Measurements from ENCODE around the gene GPR3. TPM values are rescaled to one million over a fixed set of nuclear protein-coding genes. Genes with fewer than 3 reads are reported as not detected.

Gene GPR3
- total RNA-seq, 1 experiment from 2014 or later, result 4.4 TPM

DNA sequence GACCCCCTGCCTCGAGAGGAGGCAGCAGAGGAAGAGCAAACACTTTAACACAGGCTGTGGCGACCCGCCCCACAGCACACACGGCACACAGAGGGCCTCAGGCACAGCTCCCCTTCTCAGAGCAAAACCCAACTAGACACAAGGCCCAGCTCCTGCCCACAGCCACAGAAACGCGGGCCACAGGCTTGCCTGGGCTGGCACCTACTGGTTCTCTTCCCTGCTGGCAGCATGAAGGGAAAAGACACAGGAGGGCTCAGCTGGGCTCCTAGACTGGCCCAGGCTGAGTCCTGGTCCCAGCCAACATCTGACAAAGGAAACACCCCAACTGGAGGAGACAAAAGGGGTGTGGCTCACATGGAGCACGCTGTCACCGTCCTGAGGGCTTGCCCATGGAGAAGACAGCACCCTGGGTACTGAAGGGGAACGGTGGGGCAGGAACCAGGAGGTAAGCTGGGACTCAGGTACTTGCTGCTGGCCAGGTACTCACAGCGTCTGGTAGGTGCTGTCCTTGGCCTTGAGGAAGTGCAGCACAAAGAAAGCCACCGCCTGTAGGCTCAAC is 12.8 kb upstream of the GPR3 start:
- Histone ChIP-seq H4K5ac (ENCODE audit: insufficient read length, low read depth, low read length) (no peak overlapping the region), H3K4me1 (ENCODE audit: insufficient read depth, low read length) (no peaks in the 10 kb centered on the region; the same call in 1 of the 2 replicates), H4K20me1 (ENCODE audit: control insufficient read depth, insufficient read depth, insufficient read length) (no peaks in the 10 kb centered on the region), H2AK5ac (ENCODE audit: insufficient read length, low read length) (no peak overlapping the region), H2BK20ac (ENCODE audit: low read depth, low read length, poor library complexity, severe bottlenecking) (no peak overlapping the region), H3K9ac (ENCODE audit: extremely low read depth, insufficient read length, low read length) (no peak overlapping the region), H2BK120ac (ENCODE audit: low read depth, low read length, poor library complexity, severe bottlenecking) (no peak overlapping the region), H3K23me2 (ENCODE audit: insufficient read length, low read depth, low read length, poor library complexity, severe bottlenecking) (peaks cover 6% of the 10 kb centered on the region), H3K4me2 (ENCODE audit: insufficient read depth, insufficient read length, low read length) (no peak overlapping the region), H4K91ac (ENCODE audit: insufficient read length, low read depth, low read length) (no peak overlapping the region), H3K79me1 (ENCODE audit: insufficient read depth, low read depth, low read length, poor library complexity, severe bottlenecking) (no peaks in the 10 kb centered on the region), H3K56ac (ENCODE audit: insufficient read length, low read depth, low read length) (no peak overlapping the region), H2BK12ac (ENCODE audit: insufficient read length, low read depth, low read length) (no peak overlapping the region), H2AFZ (ENCODE audit: low read length) (no peak overlapping the region), H3T11ph (ENCODE audit: low read length) (no peak overlapping the region), H2BK15ac (ENCODE audit: low read depth, low read length) (no peak overlapping the region), H3K9me3 (ENCODE audit: control insufficient read depth, low read depth, low read length) (no peaks in the 10 kb centered on the region), H2BK5ac (ENCODE audit: insufficient read length, low read length) (no peak overlapping the region), H3K14ac (ENCODE audit: insufficient read depth, low read length) (no peak overlapping the region; the same call in 1 of the 2 replicates), H3K4ac (ENCODE audit: low read depth, low read length) (no peak overlapping the region), H3K27me3 (ENCODE audit: insufficient read depth, low read length) (no peaks in the 10 kb centered on the region), H3K27ac (ENCODE audit: insufficient read length, low read depth, low read length) (no peak overlapping the region), H4K8ac (replicated peaks; ENCODE audit: insufficient read length, low read depth, low read length) (no peak overlapping the region), H3K23ac (ENCODE audit: insufficient read length, low read depth, low read length) (no peak overlapping the region), H3K79me2 (ENCODE audit: insufficient read depth, low read length) (no peaks in the 10 kb centered on the region), H3K18ac (ENCODE audit: insufficient read length, low read depth, low read length) (no peak overlapping the region)
- no CpG with 5 or more reads among the region's 11 CpGs for WGBS (ENCODE audit: extremely low coverage, insufficient read length, low lambda C conversion rate)
- peaks cover 8 to 17% of the 10 kb centered on the region in 2 experiments for H3K4me1 Mint-ChIP-seq
- no peaks in the 10 kb centered on the region for H3K9me3 Mint-ChIP-seq
- no peak for DNase-seq
- no peak overlapping the region; a peak in 1 of 7 replicates for H3K27ac Mint-ChIP-seq
- H3K27me3 Mint-ChIP-seq (ENCODE audit: low read depth), result peaks cover 25% of the 10 kb centered on the region
- TF ChIP-seq, protein P1, sequence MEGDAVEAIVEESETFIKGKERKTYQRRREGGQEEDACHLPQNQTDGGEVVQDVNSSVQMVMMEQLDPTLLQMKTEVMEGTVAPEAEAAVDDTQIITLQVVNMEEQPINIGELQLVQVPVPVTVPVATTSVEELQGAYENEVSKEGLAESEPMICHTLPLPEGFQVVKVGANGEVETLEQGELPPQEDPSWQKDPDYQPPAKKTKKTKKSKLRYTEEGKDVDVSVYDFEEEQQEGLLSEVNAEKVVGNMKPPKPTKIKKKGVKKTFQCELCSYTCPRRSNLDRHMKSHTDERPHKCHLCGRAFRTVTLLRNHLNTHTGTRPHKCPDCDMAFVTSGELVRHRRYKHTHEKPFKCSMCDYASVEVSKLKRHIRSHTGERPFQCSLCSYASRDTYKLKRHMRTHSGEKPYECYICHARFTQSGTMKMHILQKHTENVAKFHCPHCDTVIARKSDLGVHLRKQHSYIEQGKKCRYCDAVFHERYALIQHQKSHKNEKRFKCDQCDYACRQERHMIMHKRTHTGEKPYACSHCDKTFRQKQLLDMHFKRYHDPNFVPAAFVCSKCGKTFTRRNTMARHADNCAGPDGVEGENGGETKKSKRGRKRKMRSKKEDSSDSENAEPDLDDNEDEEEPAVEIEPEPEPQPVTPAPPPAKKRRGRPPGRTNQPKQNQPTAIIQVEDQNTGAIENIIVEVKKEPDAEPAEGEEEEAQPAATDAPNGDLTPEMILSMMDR (conservative IDR thresholded peaks at IDR 0.05), result no peak
- no peak overlapping the region for H3K4me3 Mint-ChIP-seq
- H3K36me3 Mint-ChIP-seq (ENCODE audit: insufficient read depth in 1 of 3, low read depth in 3 of 3), result no peaks in the 10 kb centered on the region; a peak in 1 of 7 replicates

Measured in H9 (cell line).